Adrenal gland (tissue), 12 donors: Measurements from ENCODE around the gene CMIP. TPM values are rescaled to one million over a fixed set of nuclear protein-coding genes. Genes with fewer than 3 reads are reported as not detected.
A peak's percentile ranks its signal among the peaks of the same experiment; 100 is the strongest.
"Not testable (repeated sequence)": the region's sequence is repeated elsewhere in the genome, so short reads cannot be mapped to it uniquely, and the experiment has no call there.

Source experiments
- DNase-seq, 7 donors: peaks; one replicate each; pipeline ENCODE4 v3.0.0-alpha.2; 2019 to 2020
- H3K27ac ChIP-seq, 5 donors: fragments of 200-600 bp; sonication (generic) in 4 of 5; 1 replicate in 3 of 5; 2 replicates in 2 of 5; pipeline versions ENCODE4 v1.5.1 to v1.8.0; 2016 to 2020; ENCODE audit warnings: mild to moderate bottlenecking in 1 of 5
- H3K27me3 ChIP-seq: fragments of 200-600 bp; 2 replicates; pipeline ENCODE4 v1.8.0; 2021
- H3K36me3 ChIP-seq, 2 donors: fragments of 200-600 bp; replicated peaks in 1 of 2; 1 replicate in 1 of 2; 2 replicates in 1 of 2; pipeline versions ENCODE4 v1.5.1 to v1.8.0; 2018 to 2022
- H3K4me1 ChIP-seq, 2 donors: fragments of 200-600 bp; replicated peaks in 1 of 2; 1 replicate in 1 of 2; 2 replicates in 1 of 2; pipeline versions ENCODE4 v1.5.1 to v1.8.0; 2018 to 2021
- H3K4me3 ChIP-seq, 4 donors: fragments of 200-600 bp; sonication (generic) in 3 of 4; one replicate each; pipeline ENCODE4 v1.5.1; 2016 to 2018
- H3K9me3 ChIP-seq, 3 donors: fragments of 200-600 bp; sonication (generic) in 1 of 3; replicated peaks in 1 of 3; 1 replicate in 2 of 3; 2 replicates in 1 of 3; pipeline versions ENCODE4 v1.5.1 to v1.8.0; 2016 to 2021
- CTCF ChIP-seq, 6 experiments: fragments of 450-650 bp in 4 of 6; fragments of 200-600 bp in 2 of 6; sonication (generic) in 1 of 6; IDR thresholded peaks; 1 replicate in 5 of 6; 2 replicates in 1 of 6; pipeline versions ENCODE4 v1.5.1 to v1.8.0; 2016 to 2021; ENCODE audit warnings: antibody characterized with exemption in 6 of 6, mild to moderate bottlenecking in 2 of 6, moderate library complexity in 1 of 6
- POLR2A ChIP-seq, 2 donors: fragments of 450-650 bp; IDR thresholded peaks; one replicate each; pipeline ENCODE4 v1.6.1; 2017; ENCODE audit warnings: antibody characterized with exemption in 2 of 2, mild to moderate bottlenecking in 2 of 2, moderate library complexity in 1 of 2
- WGBS, 4 donors: extraction: QIAGEN DNeasy Blood & Tissue Kit in 2 of 4; methylation state at CpG; one replicate each; pipeline versions ENCODE4 v1.1.5 to v1.1.7; 2013 to 2017; 5-methylcytosine and 5-hydroxymethylcytosine counted together
- intact Hi-C, 2 donors: fragments of 100-400 bp; cut with DNase I; formaldehyde crosslinking; loops; one replicate each; pipeline versions ENCODE4 v1.14.1 to v1.15.0; 2022 to 2023
- polyA plus RNA-seq, 3 donors: library from polyadenylated mRNA; stranded (reverse); fragments of 200-250 nt in 2 of 3; fragments of 350-450 nt in 1 of 3; fragmentation: Illumina TruSeq in 1 of 3; extraction: RNeasy Lipid Tissue Mini Kit (QIAGEN cat#74804) in 1 of 3; gene quantifications; one replicate each; pipeline ENCODE4 v1.2.3, GENCODE V29; 2013 to 2014
- total RNA-seq, 9 donors: library from RNA; depleted of rRNA in 4 of 9; stranded (reverse); fragments of >200 nt in 4 of 9; fragments of 120-200 nt in 1 of 9; fragmentation: NEBNext Ultra II Directional in 1 of 9; extraction: Animal tissue kit (Norgen Biotek cat#: 25700) in 1 of 9; gene quantifications; one replicate each; pipeline versions ENCODE4 v1.1.0 to v1.2.4, GENCODE V29; 2013 to 2023
- donor health status: healthy with polysubstance abuse.
- donor health status: Bipolar disorder and iron deficiency.
- donor health status: DM: yes; HTN: yes; CAD: no.
- donor health status: DM: no; HTN: no; CAD: no.
- donor health status: DM: no; HTN: no; CAD: no.
- donor health status: DM: yes; HTN: yes; CAD: no.

Gene CMIP
- total and polyA plus RNA-seq, 12 donors, result 8.1 to 87.9 (median 42.5) TPM

DNA sequence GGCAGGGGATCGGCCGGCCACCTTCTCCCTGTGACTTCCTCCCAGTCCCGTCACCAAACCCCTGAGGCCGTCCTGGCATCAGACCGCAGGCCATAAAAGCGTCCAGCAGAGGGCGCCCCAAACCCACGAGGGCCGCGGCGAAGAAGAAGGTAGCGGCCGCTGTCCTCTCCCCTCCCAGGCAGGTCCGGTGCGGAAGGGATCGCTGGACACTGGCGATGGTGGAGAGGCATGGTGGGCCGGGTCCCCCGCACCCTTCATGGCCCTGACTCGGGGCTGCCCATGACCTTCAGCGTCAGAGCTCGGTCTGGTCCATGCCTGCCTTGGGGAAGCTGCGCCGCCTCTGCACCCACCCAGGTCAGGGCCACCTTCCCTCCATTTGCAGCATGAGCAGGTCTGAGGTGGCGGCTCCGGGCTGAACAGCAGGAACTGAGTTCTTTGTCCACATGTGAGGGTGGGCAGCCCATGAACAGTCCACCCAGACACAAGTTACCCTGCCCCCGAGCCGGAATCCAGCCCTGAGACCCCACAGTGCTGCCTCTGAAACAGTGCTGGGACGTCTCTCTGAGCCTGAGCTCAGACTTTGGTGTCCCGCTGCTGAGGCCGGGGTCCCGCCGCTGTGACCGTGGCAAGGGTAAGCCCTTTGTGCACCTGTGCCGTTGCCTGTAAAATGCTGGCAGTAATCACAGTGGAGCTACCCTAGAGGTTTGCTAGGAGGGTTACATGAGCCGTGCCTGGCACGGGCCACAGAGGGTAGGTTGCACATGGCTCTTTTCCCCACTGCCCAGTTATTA, 40.8 kb upstream of the CMIP start:
- no peak overlapping the region for H3K27ac ChIP-seq
- intact Hi-C loops, result loop anchor here (5.0 to 10.0 kb wide), 2 partner anchors 291 to 319 kb away; no protein-coding TSS in a partner anchor
- peak overlapping the region in 1 of 4 donors; percentile 34 for H3K4me3 ChIP-seq

GRCh38 chr16:81405002-81405401, 39.6 kb upstream of the CMIP start:
- not testable (repeated sequence) for H3K9me3 ChIP-seq, H3K4me3 ChIP-seq, H3K27me3 ChIP-seq, H3K27ac ChIP-seq, DNase-seq, H3K36me3 ChIP-seq, H3K4me1 ChIP-seq
- intact Hi-C loops, result loop anchor here in 1 of 2 donors (10.0 kb wide), 1 partner anchor 290 kb away; no protein-coding TSS in a partner anchor
- WGBS, 4 donors, result 76 to 98% (median 97%) methylated on average over 2 of the region's 2 CpGs

More for the DNA sequence above, 40.8 kb upstream of the CMIP start:
- WGBS, 4 donors, result 27 to 40% (median 28%) methylated on average over 8 to 37 of the region's 37 CpGs
- Histone ChIP-seq H3K9me3 (peaks cover 0 to 7% (median 0%) of the 10 kb centered on the region in 3 donors), H3K4me1 (peaks cover 4% of the 10 kb centered on the region in 2 donors), H3K36me3 (no peaks in the 10 kb centered on the region), H3K27me3 (no peaks in the 10 kb centered on the region)
- DNase-seq, result peak; percentile 77 to 94 (median 89)
- peak; percentile 94 to 97 (median 95) for TF ChIP-seq CTCF (IDR thresholded peaks at IDR 0.05)
- TF ChIP-seq POLR2A (IDR thresholded peaks at IDR 0.05), result no peak

- peak in 5 of 7 donors; percentile 35 to 66 (median 50) for DNase-seq
- no peaks in the 10 kb centered on the region for H3K9me3 ChIP-seq
- no peak overlapping the region for H3K4me3 ChIP-seq
- TF ChIP-seq CTCF (IDR thresholded peaks at IDR 0.05) (peak in 2 of 6 experiments; percentile 6 to 12), POLR2A (IDR thresholded peaks at IDR 0.05) (no peak)
- H3K27ac ChIP-seq, result peak overlapping the region in 1 of 5 donors; percentile 39
- WGBS, 4 donors, result 59 to 78% (median 73%) methylated on average over 9 to 11 of the region's 11 CpGs
- intact Hi-C loops, result loop anchor here in 1 of 2 donors (10.0 kb wide), 1 partner anchor 289 kb away; no protein-coding TSS in a partner anchor
- no peaks in the 10 kb centered on the region for H3K27me3 ChIP-seq
- H3K36me3 ChIP-seq, result no peaks in the 10 kb centered on the region
- H3K4me1 ChIP-seq, result peaks cover 4% of the 10 kb centered on the region in 2 donors
These were observed 38.9 kb upstream of the CMIP start for GRCh38 chr16:81405702-81406113.

DNA sequence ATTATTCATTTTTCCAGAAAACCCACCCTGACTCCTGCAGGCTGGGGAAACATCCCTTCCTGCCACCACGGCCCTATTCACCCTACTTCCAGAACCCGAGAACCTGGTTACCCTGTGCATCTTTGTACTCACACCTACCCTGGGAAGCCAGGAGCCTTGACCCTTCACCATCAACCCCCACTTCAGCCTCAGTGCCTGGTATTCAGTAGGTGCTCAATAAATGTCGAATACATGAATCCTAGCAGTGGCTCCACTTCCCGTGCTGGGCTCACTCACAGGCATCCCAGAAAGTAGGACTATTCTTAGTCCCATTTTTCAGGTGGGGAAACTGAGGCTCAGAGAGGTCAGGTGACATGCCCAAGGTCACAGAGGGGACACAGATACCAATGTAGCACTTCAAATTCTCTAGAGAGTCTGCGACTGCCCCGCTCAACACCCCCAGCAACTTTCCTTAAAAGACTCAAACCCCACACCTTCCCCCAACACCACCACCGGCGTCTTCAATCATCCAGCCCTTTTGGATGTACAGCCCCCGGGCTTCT, 36.1 kb upstream of the CMIP start:
- DNase-seq, result no peak
- TF ChIP-seq CTCF (IDR thresholded peaks at IDR 0.05) (no peak), POLR2A (IDR thresholded peaks at IDR 0.05) (no peak)
- Histone ChIP-seq H3K36me3 (no peaks in the 10 kb centered on the region), H3K27me3 (no peaks in the 10 kb centered on the region), H3K4me3 (no peak overlapping the region), H3K9me3 (no peaks in the 10 kb centered on the region), H3K4me1 (peaks cover 4% of the 10 kb centered on the region in 2 donors), H3K27ac (no peak overlapping the region)
- intact Hi-C loops, result loop anchor here in 1 of 2 donors (10.0 kb wide), 1 partner anchor 286 kb away; no protein-coding TSS in a partner anchor
- 78 to 87% (median 80%) methylated on average over 9 of the region's 9 CpGs for WGBS, 4 donors
